ENCODE results near the gene SCN1A.
"Not testable (repeated sequence)": the region's sequence is repeated elsewhere in the genome, so short reads cannot be mapped to it uniquely, and the experiment has no call there.

The SCN1A gene

DNA sequence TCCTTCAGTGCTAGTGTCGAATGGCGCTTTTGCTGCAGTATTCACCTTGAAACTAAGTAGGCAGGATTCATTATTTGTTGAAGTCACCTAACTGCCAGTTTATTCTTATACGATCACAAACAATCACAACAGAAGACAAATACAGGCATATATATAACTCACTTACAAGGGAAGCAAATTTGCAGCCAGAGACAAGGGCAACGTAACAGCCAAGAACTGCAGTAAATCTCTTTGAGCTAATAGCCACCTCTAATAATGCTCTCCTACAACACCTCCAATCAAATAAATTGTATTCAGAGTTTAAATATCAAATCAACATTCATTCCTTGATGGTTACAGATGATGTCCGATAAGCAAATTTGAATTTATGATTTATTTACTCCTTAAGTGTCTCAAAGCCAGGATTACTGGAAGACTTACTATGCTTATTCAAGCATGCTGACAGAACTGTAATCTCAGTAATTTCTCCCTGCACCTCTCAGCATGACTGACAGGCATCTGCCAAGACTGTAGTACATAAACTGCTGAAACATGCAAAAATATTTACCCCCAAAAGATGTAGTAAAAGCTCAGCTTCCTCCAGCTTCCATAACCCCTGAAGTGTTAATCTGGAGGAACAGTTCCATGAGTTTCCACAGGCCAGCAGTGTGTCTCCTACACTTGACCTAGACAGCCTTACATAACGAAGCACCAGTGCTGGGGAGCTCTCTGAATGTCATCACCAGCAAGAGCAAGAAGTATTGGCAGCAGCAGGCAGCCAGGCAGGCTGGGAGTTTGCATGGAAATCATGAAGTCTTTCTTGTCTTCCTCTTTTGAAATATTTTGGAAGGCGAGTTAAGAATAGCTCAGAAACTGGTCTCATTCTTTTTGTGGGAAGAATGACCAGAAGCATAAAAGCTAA is 20.9 kb upstream of the SCN1A start:
- Mint-ChIP-seq H3K27ac (ENCODE audit: low read depth) (no peak overlapping the region), H3K36me3 (ENCODE audit: insufficient read depth) (no peaks in the 10 kb centered on the region), H3K9me3 (no peaks in the 10 kb centered on the region), H3K4me1 (no peaks in the 10 kb centered on the region), H3K4me3 (no peak overlapping the region), H3K27me3 (peaks cover 4% of the 10 kb centered on the region)
- ATAC-seq (replicated peaks; ENCODE audit: extremely low read depth, poor library complexity, severe bottlenecking) (no peak), DNase-seq (ENCODE audit: low spot score in 2 of 2) (no peak)

DNA sequence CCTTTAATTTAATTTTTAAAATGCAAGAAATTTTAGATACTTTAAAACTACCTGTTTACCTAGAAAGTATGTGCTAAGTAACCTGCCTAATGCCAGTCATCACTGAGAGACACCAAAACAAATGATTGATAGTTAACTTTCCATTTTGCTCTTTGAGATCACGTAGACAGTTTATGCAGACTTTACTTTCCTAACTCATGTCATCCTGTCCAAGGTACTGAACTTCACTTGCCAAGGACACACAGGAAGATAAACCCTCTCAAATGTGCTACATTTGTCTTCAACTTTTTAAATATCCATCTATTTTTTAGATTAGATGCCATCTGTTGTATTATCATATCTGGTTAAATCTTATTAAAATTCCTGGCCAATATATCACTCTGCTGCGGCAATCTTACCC is 20.1 kb upstream of the SCN1A start:
- ATAC-seq (replicated peaks; ENCODE audit: extremely low read depth, poor library complexity, severe bottlenecking) (no peak), DNase-seq (ENCODE audit: low spot score in 2 of 2) (no peak)
- H3K27me3 Mint-ChIP-seq, result no peaks in the 10 kb centered on the region
- H3K4me1 Mint-ChIP-seq, result no peaks in the 10 kb centered on the region
- no peaks in the 10 kb centered on the region for H3K36me3 Mint-ChIP-seq (ENCODE audit: insufficient read depth)
- no peak overlapping the region for H3K27ac Mint-ChIP-seq (ENCODE audit: low read depth)
- H3K4me3 Mint-ChIP-seq, result no peak overlapping the region
- H3K9me3 Mint-ChIP-seq, result no peaks in the 10 kb centered on the region

DNA sequence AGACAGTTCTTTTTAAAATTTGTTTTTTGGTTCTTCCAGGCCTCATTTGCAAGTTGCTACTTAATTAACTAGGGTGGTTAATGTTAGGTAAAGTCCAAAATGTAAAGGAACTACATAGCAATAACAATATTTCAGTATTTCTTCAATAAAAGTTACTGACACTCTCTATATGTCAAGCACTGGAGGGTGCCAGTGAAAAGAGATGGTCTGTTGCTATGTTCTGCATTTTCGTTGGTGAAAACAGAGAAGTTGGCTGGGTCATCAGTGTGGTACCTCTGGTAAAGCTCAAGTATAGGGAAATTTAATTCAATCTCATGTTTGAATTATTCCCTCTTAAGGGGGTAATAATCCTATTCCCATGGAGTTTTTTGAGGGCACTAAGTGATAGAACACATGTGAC is 16.3 kb upstream of the SCN1A start:
- H3K4me3 Mint-ChIP-seq, result no peak overlapping the region
- no peaks in the 10 kb centered on the region for H3K4me1 Mint-ChIP-seq
- DNase-seq (ENCODE audit: low spot score in 2 of 2) (no peak), ATAC-seq (replicated peaks; ENCODE audit: extremely low read depth, poor library complexity, severe bottlenecking) (no peak)
- no peaks in the 10 kb centered on the region for H3K27me3 Mint-ChIP-seq
- no peaks in the 10 kb centered on the region for H3K9me3 Mint-ChIP-seq
- H3K27ac Mint-ChIP-seq (ENCODE audit: low read depth), result no peak overlapping the region
- H3K36me3 Mint-ChIP-seq (ENCODE audit: insufficient read depth), result no peaks in the 10 kb centered on the region

DNA sequence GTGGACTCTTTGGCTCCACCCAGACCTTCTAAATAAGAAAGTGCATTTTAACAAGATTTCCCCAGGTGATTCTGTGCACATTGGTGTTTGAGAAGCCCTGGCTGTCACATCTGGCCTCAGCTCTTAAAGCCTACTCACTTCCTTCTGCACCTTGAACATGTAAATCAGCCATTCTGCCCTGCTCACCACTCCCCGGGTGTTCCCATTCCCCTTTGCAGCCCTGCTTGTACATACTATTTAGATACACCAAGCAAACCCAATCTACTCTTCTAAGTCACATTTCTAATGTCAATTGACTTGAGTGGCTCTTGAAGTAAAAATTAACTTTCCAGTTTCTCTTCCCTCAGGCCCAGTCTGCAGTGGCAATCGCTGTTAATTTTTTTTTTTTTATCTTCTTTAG is 13.1 kb upstream of the SCN1A start:
- Mint-ChIP-seq H3K36me3 (ENCODE audit: insufficient read depth) (no peaks in the 10 kb centered on the region), H3K27ac (ENCODE audit: low read depth) (no peak overlapping the region), H3K9me3 (no peaks in the 10 kb centered on the region), H3K27me3 (no peaks in the 10 kb centered on the region), H3K4me1 (no peaks in the 10 kb centered on the region), H3K4me3 (no peak overlapping the region)
- no peak for DNase-seq (ENCODE audit: low spot score in 2 of 2)
- ATAC-seq (replicated peaks; ENCODE audit: extremely low read depth, poor library complexity, severe bottlenecking), result no peak

DNA sequence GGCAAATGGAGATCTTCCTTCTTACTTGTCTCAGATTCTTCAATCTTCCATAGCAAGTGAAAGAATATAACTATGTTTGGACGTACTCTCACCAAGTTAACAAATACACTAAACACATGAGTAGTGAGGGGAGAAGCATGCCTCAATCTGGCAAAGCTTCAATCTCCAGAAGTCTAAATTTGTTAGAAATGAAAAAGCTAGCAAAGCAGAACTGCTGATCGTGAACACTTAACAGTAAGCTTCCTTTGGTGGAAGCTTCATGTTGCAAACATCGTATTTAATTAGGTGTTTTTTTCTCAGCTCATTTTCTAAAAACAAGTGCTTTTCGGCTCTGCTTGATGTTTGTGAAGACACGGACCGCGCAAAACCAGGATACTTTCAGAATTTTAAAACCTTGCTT is 12.7 kb upstream of the SCN1A start:
- Mint-ChIP-seq H3K27ac (ENCODE audit: low read depth) (no peak overlapping the region), H3K27me3 (no peaks in the 10 kb centered on the region), H3K9me3 (no peaks in the 10 kb centered on the region), H3K4me1 (no peaks in the 10 kb centered on the region), H3K4me3 (no peak overlapping the region), H3K36me3 (ENCODE audit: insufficient read depth) (no peaks in the 10 kb centered on the region)
- DNase-seq (ENCODE audit: low spot score in 2 of 2) (no peak), ATAC-seq (replicated peaks; ENCODE audit: extremely low read depth, poor library complexity, severe bottlenecking) (no peak)

DNA sequence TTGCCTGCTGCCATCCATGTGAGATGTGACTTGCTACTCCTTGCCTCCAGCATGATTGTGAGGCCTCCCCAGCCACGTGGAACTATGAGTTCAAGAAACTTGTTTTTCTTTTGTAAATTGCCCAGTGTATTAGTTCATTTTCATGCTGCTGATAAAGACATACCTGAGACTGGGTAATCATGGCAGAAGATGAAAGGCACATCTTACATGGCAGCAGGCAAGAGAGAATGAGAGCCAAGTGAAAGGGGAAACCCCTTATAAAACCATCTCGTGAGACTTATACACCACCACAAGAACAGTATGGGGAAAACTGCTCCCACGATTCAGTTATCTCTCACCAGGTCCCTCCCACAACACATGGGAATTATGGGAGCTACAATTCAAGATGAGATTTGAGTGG is 11.7 kb upstream of the SCN1A start:
- not testable (repeated sequence) for H3K4me1 Mint-ChIP-seq; ATAC-seq (replicated peaks; ENCODE audit: extremely low read depth, poor library complexity, severe bottlenecking); H3K36me3 Mint-ChIP-seq (ENCODE audit: insufficient read depth); H3K27ac Mint-ChIP-seq (ENCODE audit: low read depth); H3K9me3 Mint-ChIP-seq; H3K27me3 Mint-ChIP-seq; DNase-seq (ENCODE audit: low spot score in 2 of 2); H3K4me3 Mint-ChIP-seq

DNA sequence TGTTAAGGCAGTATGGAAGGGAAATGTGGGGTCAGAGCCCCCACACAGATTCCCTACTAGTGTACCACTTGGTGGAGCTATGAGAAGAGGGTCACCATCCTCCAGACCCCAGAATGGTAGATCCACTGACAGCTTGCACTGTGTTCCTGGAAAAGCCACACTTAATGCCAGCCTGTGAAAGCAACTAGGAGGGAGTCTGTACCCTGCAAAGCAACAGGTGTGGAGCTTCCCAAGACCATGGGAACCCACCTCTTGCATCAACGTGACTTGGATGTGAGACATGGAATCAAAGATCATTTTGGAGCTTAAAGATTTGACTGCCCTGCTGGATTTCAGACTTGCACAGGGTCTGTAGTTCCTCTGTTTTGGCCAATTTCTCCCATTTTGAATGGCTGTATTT is 10.8 kb upstream of the SCN1A start:
- H3K36me3 Mint-ChIP-seq (ENCODE audit: insufficient read depth), result no peaks in the 10 kb centered on the region
- H3K4me3 Mint-ChIP-seq, result no peak overlapping the region
- no peaks in the 10 kb centered on the region for H3K9me3 Mint-ChIP-seq
- no peaks in the 10 kb centered on the region for H3K4me1 Mint-ChIP-seq
- H3K27ac Mint-ChIP-seq (ENCODE audit: low read depth), result no peak overlapping the region
- H3K27me3 Mint-ChIP-seq, result peaks cover 8% of the 10 kb centered on the region
- ATAC-seq (replicated peaks; ENCODE audit: extremely low read depth, poor library complexity, severe bottlenecking), result no peak
- no peak for DNase-seq (ENCODE audit: low spot score in 2 of 2)

DNA sequence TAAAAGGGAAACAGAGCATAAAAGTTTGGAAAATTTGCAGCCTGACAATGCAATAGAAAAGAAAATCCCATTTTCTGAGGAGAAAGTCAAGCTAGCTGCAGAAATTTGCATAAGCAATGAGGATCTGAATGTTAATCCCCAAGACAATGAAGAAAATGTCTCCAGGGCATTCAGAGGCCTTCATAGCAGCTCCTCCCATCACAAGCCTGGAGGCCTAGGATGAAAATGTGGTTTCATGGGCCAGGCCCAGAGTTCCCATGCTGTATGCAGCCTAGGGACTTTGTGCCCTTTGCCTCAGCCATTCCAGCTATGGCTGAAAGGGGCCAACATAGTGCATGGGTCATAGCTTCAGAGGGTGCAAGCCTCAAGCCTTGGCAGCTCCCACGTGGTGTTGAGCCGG is 10.3 kb upstream of the SCN1A start:
- ATAC-seq (replicated peaks; ENCODE audit: extremely low read depth, poor library complexity, severe bottlenecking) (no peak), DNase-seq (ENCODE audit: low spot score in 2 of 2) (no peak)
- no peak overlapping the region for H3K27ac Mint-ChIP-seq (ENCODE audit: low read depth)
- H3K4me1 Mint-ChIP-seq, result no peaks in the 10 kb centered on the region
- no peaks in the 10 kb centered on the region for H3K9me3 Mint-ChIP-seq
- H3K4me3 Mint-ChIP-seq, result no peak overlapping the region
- H3K36me3 Mint-ChIP-seq (ENCODE audit: insufficient read depth), result no peaks in the 10 kb centered on the region
- peaks cover 9% of the 10 kb centered on the region for H3K27me3 Mint-ChIP-seq

DNA sequence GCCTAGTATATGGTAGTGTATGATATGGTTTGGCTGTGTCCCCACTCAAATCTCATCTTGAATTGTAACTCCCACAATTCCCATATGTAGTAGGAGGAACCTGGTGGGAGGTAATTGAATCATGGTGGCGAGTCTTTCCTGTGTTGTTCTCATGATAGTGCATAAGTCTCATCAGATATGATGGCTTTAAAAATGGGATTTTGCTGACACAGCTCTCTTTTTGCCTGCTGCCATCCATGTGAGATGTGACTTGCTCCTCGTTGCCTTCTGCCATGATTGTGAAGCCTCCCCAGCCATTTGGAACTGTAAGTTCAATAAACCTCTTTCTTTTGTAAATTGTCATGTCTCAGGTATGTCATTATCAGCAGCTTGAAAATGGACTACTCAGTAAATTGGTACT is 9.5 kb upstream of the SCN1A start:
- no peaks in the 10 kb centered on the region for H3K9me3 Mint-ChIP-seq
- no peaks in the 10 kb centered on the region for H3K4me1 Mint-ChIP-seq
- DNase-seq (ENCODE audit: low spot score in 2 of 2), result no peak
- no peak overlapping the region for H3K4me3 Mint-ChIP-seq
- no peaks in the 10 kb centered on the region for H3K36me3 Mint-ChIP-seq (ENCODE audit: insufficient read depth)
- peaks cover 9% of the 10 kb centered on the region for H3K27me3 Mint-ChIP-seq
- no peak for ATAC-seq (replicated peaks; ENCODE audit: extremely low read depth, poor library complexity, severe bottlenecking)
- no peak overlapping the region for H3K27ac Mint-ChIP-seq (ENCODE audit: low read depth)

DNA sequence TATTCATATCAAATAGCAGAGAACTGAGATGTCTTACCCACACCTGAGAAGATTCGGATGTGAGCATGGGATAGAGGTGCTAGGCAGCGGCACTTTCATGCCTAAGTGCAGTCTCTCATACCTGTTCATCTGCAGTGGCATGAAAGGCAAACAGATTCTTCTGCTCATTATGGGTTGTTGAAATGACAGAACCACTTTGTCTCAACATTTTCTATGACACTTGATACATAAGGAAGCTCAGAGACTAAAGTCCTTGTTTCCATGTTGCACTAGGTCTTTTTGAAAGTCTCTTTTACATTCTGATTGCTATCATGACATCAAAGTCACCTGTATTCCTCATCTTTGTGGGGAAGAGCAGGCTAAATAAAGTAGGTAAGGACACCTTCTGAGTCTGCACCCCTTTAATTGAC is 8.0 kb upstream of the SCN1A start:
- peaks cover 24% of the 10 kb centered on the region for H3K27me3 Mint-ChIP-seq
- H3K4me3 Mint-ChIP-seq, result no peak overlapping the region
- H3K36me3 Mint-ChIP-seq (ENCODE audit: insufficient read depth), result no peaks in the 10 kb centered on the region
- DNase-seq (ENCODE audit: low spot score in 2 of 2), result no peak
- ATAC-seq (replicated peaks; ENCODE audit: extremely low read depth, poor library complexity, severe bottlenecking), result no peak
- no peaks in the 10 kb centered on the region for H3K9me3 Mint-ChIP-seq
- no peak overlapping the region for H3K27ac Mint-ChIP-seq (ENCODE audit: low read depth)
- no peaks in the 10 kb centered on the region for H3K4me1 Mint-ChIP-seq

DNA sequence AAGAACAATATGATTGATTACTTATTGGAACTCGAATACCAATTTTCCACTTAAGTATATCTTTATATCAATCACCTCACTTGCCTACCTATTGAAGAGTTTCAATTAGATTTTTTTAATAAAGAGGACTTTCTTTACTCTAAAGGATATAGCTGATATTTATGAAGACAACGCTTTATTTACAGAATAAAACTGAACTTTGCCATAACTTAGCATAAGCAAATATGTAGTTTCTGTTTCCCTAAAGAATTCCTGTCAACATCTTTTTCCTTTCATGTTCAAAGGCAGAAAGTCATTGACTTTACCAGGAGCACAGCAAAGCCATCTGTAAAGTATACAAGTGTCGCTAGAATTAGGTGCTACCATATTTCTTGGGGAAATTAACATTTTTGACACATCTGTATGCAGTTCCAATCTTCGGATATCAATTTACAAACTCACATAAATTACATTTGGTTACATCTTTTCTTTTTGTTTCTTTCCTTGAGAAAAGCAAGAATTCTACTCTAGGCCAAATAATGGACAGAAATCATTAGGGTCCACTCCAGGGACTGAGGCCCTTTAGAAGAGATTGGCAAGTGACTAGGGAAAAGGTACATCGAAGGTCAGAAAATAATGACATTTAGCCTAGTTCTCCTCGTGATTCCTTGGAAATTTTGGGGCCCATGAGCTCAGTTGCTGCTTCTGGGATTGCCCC is 7.5 kb upstream of the SCN1A start:
- no peak for ATAC-seq (replicated peaks; ENCODE audit: extremely low read depth, poor library complexity, severe bottlenecking)
- no peaks in the 10 kb centered on the region for H3K4me1 Mint-ChIP-seq
- no peak overlapping the region for H3K4me3 Mint-ChIP-seq

DNA sequence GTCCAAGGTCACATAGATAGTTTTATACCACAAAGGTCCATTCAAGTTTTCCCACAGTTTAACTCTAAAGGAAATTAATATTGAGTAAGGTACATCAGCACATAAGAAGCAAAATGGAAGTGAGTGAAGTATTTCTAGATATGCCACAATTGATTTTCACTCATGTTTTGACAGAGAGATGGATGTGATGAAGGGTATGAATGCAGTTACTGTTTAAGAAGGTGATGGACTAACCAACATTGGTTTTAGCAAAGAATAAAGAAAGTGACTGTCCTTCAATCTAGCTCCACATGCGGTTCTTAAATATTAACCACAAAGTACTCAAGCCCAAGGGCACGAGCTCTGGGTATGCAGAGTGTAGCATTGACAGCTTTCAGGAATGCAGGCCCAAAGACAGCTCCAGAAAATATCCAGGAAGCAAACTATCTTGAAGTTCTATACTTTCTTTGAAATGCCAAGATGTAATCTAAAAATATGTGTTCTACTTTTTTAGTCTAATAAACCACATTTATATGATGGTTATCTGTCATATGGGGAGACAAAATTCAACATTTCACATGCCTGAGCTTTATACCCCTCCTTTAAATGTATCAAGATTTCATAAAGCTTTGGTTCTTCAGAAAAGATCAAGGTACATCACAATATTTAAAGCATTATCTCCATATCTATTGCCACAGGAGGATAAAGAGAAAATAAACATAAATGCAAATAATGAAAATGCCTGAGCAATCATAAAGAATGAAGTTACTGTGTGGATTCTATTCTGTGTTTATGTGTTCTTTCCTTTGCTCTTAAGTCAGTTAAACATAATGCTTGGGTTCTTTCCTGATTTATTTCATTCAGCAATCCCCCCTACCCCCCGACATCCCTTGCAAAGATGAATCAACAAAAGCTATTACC is 6.7 kb upstream of the SCN1A start:
- DNase-seq (ENCODE audit: low spot score in 2 of 2), result no peak
- ATAC-seq (replicated peaks; ENCODE audit: extremely low read depth, poor library complexity, severe bottlenecking), result no peak
- Mint-ChIP-seq H3K36me3 (ENCODE audit: insufficient read depth) (no peaks in the 10 kb centered on the region), H3K4me1 (no peaks in the 10 kb centered on the region), H3K4me3 (no peak overlapping the region), H3K9me3 (no peaks in the 10 kb centered on the region), H3K27ac (ENCODE audit: low read depth) (no peak overlapping the region), H3K27me3 (peaks cover 36% of the 10 kb centered on the region)

More for the DNA sequence above, 7.5 kb upstream of the SCN1A start:
- no peaks in the 10 kb centered on the region for H3K36me3 Mint-ChIP-seq (ENCODE audit: insufficient read depth)
- no peak overlapping the region for H3K27ac Mint-ChIP-seq (ENCODE audit: low read depth)
- no peaks in the 10 kb centered on the region for H3K9me3 Mint-ChIP-seq
- peaks cover 29% of the 10 kb centered on the region for H3K27me3 Mint-ChIP-seq
- no peak for DNase-seq (ENCODE audit: low spot score in 2 of 2)

Measured in central memory CD8-positive, alpha-beta T cell (primary cell).